GM12878 (cell line): ENCODE results near the gene ACKR4. TPM values are rescaled to one million over a fixed set of nuclear protein-coding genes. Genes with fewer than 3 reads are reported as not detected.

Experiments used
- ATAC-seq: fragments of 200-7000 bp; cut with Tn5 transposase; 3 replicates; pipeline ENCODE4 v1.9.1; 2020; ENCODE audit warnings: mild to moderate bottlenecking, moderate library complexity
- BruUV-seq: library from RNA; stranded (reverse); fragments of 400-500 nt; replicated peaks from 2 replicates; lab custom pipeline; 2021; lab: Mats Ljungman, UMichigan
- CTCF ChIA-PET: fragments of 300-600 bp; sonication (Branson Sonifier 250); formaldehyde crosslinking; extraction: SDS; loops from one replicate; lab custom pipeline; 2021; ENCODE audit warnings: inconsistent platforms; lab: Yijun Ruan, JAX
- POLR2A ChIA-PET: fragments of 350-600 bp; formaldehyde crosslinking; extraction: SDS; loops from one replicate; lab custom pipeline; 2021; ENCODE audit warnings: inconsistent platforms; lab: Charles Lee
- RAD21 ChIA-PET: fragments of 300-600 bp; sonication (Branson Sonifier 250); formaldehyde crosslinking; loops from one replicate; lab custom pipeline; 2023; ENCODE audit warnings: antibody characterized with exemption; ENCODE audit not compliant: unreplicated experiment; lab: Charles Lee
- SMC1A ChIA-PET: fragments of 300-600 bp; sonication (Branson Sonifier 250); formaldehyde crosslinking; loops from one replicate; lab custom pipeline; 2023; ENCODE audit not compliant: unreplicated experiment, uncharacterized antibody; lab: Charles Lee
- DNase-seq: peaks from one replicate; pipeline ENCODE4 v3.0.0-alpha.2; 2011; ENCODE audit warnings: low read depth, low spot score
- FAIRE-seq: peaks from 3 replicates; lab custom pipeline; 2011; peaks lifted over from hg19 to GRCh38; lab: Jason Lieb, UNC
- H2AFZ ChIP-seq: 2 replicates; pipeline ENCODE4 v1.6.0; 2011; ENCODE audit warnings: low read depth, low read length, control low read depth; ENCODE audit not compliant: control insufficient read depth
- H3K27ac ChIP-seq: 2 replicates; pipeline ENCODE4 v1.5.1; 2011; ENCODE audit warnings: control low read depth; ENCODE audit not compliant: control insufficient read depth, insufficient read depth
- H3K27me3 ChIP-seq, 2 experiments: replicated peaks in 1 of 2; 2 replicates each; pipeline versions ENCODE4 v1.6.0 to v1.6.1; 2011; ENCODE audit warnings: low read length in 1 of 2; ENCODE audit not compliant: control insufficient read depth in 2 of 2, insufficient read depth in 2 of 2
- H3K36me3 ChIP-seq, 2 experiments: 2 replicates each; pipeline ENCODE4 v1.5.1; 2011; ENCODE audit warnings: low read length in 1 of 2; ENCODE audit not compliant: control insufficient read depth in 2 of 2, insufficient read depth in 2 of 2
- H3K4me1 ChIP-seq: 2 replicates; pipeline ENCODE4 v1.6.1; 2011; ENCODE audit warnings: mild to moderate bottlenecking, low read length, moderate library complexity, mixed read lengths; ENCODE audit not compliant: control insufficient read depth, insufficient read depth
- H3K4me2 ChIP-seq: 2 replicates; pipeline ENCODE4 v1.6.0; 2011; ENCODE audit warnings: control low read depth; ENCODE audit not compliant: control insufficient read depth, insufficient read depth
- H3K4me3 ChIP-seq: fragments of 200-600 bp; sonication (generic); 2 replicates; pipeline ENCODE4 v1.5.1; 2016
- H3K79me2 ChIP-seq: 2 replicates; pipeline ENCODE4 v1.6.0; 2011; ENCODE audit warnings: low read length; ENCODE audit not compliant: control insufficient read depth, insufficient read depth
- H3K9ac ChIP-seq: 2 replicates; pipeline ENCODE4 v1.8.0; 2011; ENCODE audit warnings: low read length, control low read depth, mixed read lengths; ENCODE audit not compliant: control insufficient read depth, insufficient read depth
- H3K9me3 ChIP-seq: replicated peaks from 3 replicates; pipeline ENCODE4 v1.5.1; 2011; ENCODE audit warnings: mild to moderate bottlenecking, low read length; ENCODE audit not compliant: control insufficient read depth, insufficient read depth
- H4K20me1 ChIP-seq: 2 replicates; pipeline ENCODE4 v1.6.0; 2011; ENCODE audit not compliant: control insufficient read depth, insufficient read depth
- BCLAF1 ChIP-seq: fragments of 450-650 bp; IDR thresholded peaks from 2 replicates; pipeline ENCODE4 v1.6.1; 2017; ENCODE audit warnings: antibody characterized with exemption, mild to moderate bottlenecking, moderate library complexity
- CREM ChIP-seq: IDR thresholded peaks from 2 replicates; pipeline ENCODE4 v1.6.1; 2014; ENCODE audit warnings: antibody characterized with exemption, low read depth
- EP300 ChIP-seq, 2 experiments: fragments of 150-350 bp in 1 of 2; IDR thresholded peaks; 2 replicates each; pipeline ENCODE4 v1.6.1; 2011 to 2012; ENCODE audit warnings: low read depth in 2 of 2, low read length in 2 of 2, borderline replicate concordance in 1 of 2, improper control_type of control experiment in 1 of 2, inconsistent platforms in 1 of 2; ENCODE audit not compliant: control insufficient read depth in 1 of 2
- IKZF1 ChIP-seq: fragments of 450-650 bp; conservative IDR thresholded peaks from 2 replicates; pipeline ENCODE4 v1.6.1; 2017; ENCODE audit warnings: antibody characterized with exemption, mild to moderate bottlenecking
- JUND ChIP-seq: IDR thresholded peaks from 2 replicates; pipeline ENCODE4 v1.6.1; 2012; ENCODE audit warnings: low read depth, mild to moderate bottlenecking, low read length, improper control_type of control experiment, moderate library complexity
- MEF2A ChIP-seq: IDR thresholded peaks from 2 replicates; pipeline ENCODE4 v1.6.1; 2011; ENCODE audit warnings: low read depth, mild to moderate bottlenecking, low read length, moderate library complexity; ENCODE audit not compliant: insufficient read depth
- WGBS: methylation state at CpG from one replicate; pipeline ENCODE4 v1.1.6; 2016; ENCODE audit warnings: low lambda C conversion rate; ENCODE audit not compliant: insufficient replicate concordance, insufficient coverage; ENCODE audit errors: missing lambda C conversion rate; 5-methylcytosine and 5-hydroxymethylcytosine counted together
- in situ Hi-C: fragments of 300-500 bp; cut with MboI; formaldehyde crosslinking; loops from 9 replicates; pipeline ENCODE4 v1.14.3; 2018; ENCODE audit warnings: mixed read lengths
- intact Hi-C: fragments of 100-400 bp; cut with micrococcal nuclease; formaldehyde crosslinking; loops from one replicate; pipeline ENCODE4 v1.14.2; 2022; ENCODE audit not compliant: unreplicated experiment
- polyA plus RNA-seq, 11 experiments: library from polyadenylated mRNA; depleted of rRNA in 4 of 11; unstranded in 6 of 11; stranded (reverse) in 5 of 11; fragments of >200 nt; fragmentation: Nextera tagmentation in 4 of 11; fragmentation: Illumina TruSeq in 1 of 11; extraction: Ambion mirVana in 4 of 11; extraction: Trizol in 1 of 11; gene quantifications; 1 replicate in 1 of 11; 2 replicates in 10 of 11; pipeline versions ENCODE4 v1.2.1 to v1.2.3, GENCODE V29; 2011 to 2016; ENCODE audit warnings: inconsistent platforms in 2 of 11, missing spikeins in 2 of 11, low read depth in 1 of 11
- total RNA-seq, 4 experiments: library from RNA; depleted of rRNA in 3 of 4; stranded (reverse); fragments of >200 nt in 3 of 4; fragmentation: Illumina TruSeq in 1 of 4; extraction: Trizol in 1 of 4; gene quantifications; 2 replicates each; pipeline versions ENCODE4 v1.2.1 to v1.2.3, GENCODE V29; 2013 to 2021
- TF ChIP-seq, protein P1 (sequence below): IDR thresholded peaks from 2 replicates; pipeline ENCODE4 v1.6.1; 2012; ENCODE audit warnings: low read length, inconsistent platforms
- TF ChIP-seq, protein P2 (sequence below): fragments of 450-650 bp; IDR thresholded peaks from 2 replicates; pipeline ENCODE4 v1.6.1; 2017; ENCODE audit warnings: mild to moderate bottlenecking, moderate library complexity
- TF ChIP-seq, protein P3 (sequence below): IDR thresholded peaks from 2 replicates; pipeline ENCODE4 v1.6.1; 2012; ENCODE audit warnings: low read depth, low read length, improper control_type of control experiment
- TF ChIP-seq, protein P4 (sequence below): fragments of 450-650 bp; formaldehyde crosslinking; IDR thresholded peaks from 2 replicates; pipeline ENCODE4 v1.5.0; 2022; ENCODE audit warnings: mild to moderate bottlenecking, missing genetic modification characterization

ACKR4 gene
- total and polyA plus RNA-seq, 10 of the 15 experiments (the other 5 are each of a cell fraction or from before 2014, with no cell fraction given): 0.06 to 0.40 (median 0.12) TPM

DNA sequence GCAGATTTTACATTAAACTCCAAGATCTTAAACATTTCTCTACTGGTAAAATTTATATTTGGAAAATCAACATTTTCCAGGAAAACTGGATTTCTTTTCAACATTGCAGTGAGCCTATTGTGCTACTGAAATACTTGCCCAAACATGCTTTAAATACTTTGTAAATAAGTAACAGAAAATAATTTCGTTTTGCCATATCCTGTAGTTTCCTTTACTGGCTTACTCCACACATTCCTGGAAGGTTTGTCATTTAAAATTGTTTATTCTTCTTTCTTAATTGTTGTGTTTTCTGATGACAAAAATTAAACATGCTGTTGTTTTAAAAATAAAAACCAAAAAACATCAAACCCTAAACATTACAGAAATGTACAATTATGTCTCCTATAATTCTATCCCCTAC is 40.5 kb downstream of the ACKR4 start:
- in situ Hi-C loops (no loop called here), intact Hi-C loops (no loop called here)
- CTCF ChIA-PET: interaction anchor here (0.7 kb wide), 1 partner anchor 89 kb away, joined by 3 read pairs; no protein-coding TSS in a partner anchor
- Histone ChIP-seq H3K4me3 (no peak overlapping the region), H3K27me3 (no peaks in the 10 kb centered on the region), H3K9ac (no peak overlapping the region), H3K9me3 (no peaks in the 10 kb centered on the region), H3K79me2 (no peaks in the 10 kb centered on the region), H2AFZ (no peak overlapping the region), H4K20me1 (no peaks in the 10 kb centered on the region), H3K36me3 (peaks cover 0 to 2% of the 10 kb centered on the region in 2 experiments; a peak in 1 of 4 replicates), H3K4me1 (no peaks in the 10 kb centered on the region), H3K4me2 (no peak overlapping the region), H3K27ac (no peak overlapping the region)
- WGBS: 44% methylated on average over 1 of the region's 1 CpG
- FAIRE-seq (no peak), DNase-seq (no peak), ATAC-seq (no peak)
- POLR2A ChIA-PET: no interaction called here
- no TSS peak for BruUV-seq
- SMC1A ChIA-PET: interaction anchor here (9.1 kb wide), 1 partner anchor 102 kb away, joined by 100 read pairs; no protein-coding TSS in a partner anchor
- RAD21 ChIA-PET: no interaction called here
- TF ChIP-seq, protein P1, sequence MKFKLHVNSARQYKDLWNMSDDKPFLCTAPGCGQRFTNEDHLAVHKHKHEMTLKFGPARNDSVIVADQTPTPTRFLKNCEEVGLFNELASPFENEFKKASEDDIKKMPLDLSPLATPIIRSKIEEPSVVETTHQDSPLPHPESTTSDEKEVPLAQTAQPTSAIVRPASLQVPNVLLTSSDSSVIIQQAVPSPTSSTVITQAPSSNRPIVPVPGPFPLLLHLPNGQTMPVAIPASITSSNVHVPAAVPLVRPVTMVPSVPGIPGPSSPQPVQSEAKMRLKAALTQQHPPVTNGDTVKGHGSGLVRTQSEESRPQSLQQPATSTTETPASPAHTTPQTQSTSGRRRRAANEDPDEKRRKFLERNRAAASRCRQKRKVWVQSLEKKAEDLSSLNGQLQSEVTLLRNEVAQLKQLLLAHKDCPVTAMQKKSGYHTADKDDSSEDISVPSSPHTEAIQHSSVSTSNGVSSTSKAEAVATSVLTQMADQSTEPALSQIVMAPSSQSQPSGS: no peak
- TF ChIP-seq, protein P2, sequence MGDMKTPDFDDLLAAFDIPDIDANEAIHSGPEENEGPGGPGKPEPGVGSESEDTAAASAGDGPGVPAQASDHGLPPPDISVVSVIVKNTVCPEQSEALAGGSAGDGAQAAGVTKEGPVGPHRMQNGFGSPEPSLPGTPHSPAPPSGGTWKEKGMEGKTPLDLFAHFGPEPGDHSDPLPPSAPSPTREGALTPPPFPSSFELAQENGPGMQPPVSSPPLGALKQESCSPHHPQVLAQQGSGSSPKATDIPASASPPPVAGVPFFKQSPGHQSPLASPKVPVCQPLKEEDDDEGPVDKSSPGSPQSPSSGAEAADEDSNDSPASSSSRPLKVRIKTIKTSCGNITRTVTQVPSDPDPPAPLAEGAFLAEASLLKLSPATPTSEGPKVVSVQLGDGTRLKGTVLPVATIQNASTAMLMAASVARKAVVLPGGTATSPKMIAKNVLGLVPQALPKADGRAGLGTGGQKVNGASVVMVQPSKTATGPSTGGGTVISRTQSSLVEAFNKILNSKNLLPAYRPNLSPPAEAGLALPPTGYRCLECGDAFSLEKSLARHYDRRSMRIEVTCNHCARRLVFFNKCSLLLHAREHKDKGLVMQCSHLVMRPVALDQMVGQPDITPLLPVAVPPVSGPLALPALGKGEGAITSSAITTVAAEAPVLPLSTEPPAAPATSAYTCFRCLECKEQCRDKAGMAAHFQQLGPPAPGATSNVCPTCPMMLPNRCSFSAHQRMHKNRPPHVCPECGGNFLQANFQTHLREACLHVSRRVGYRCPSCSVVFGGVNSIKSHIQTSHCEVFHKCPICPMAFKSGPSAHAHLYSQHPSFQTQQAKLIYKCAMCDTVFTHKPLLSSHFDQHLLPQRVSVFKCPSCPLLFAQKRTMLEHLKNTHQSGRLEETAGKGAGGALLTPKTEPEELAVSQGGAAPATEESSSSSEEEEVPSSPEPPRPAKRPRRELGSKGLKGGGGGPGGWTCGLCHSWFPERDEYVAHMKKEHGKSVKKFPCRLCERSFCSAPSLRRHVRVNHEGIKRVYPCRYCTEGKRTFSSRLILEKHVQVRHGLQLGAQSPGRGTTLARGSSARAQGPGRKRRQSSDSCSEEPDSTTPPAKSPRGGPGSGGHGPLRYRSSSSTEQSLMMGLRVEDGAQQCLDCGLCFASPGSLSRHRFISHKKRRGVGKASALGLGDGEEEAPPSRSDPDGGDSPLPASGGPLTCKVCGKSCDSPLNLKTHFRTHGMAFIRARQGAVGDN: no peak
- no peak for TF ChIP-seq BCLAF1
- no peak for TF ChIP-seq EP300 (IDR thresholded peaks at IDR 0.05; ENCODE audit: borderline replicate concordance in 1 of 2, control insufficient read depth in 1 of 2, low read depth in 2 of 2, low read length in 2 of 2)
- no peak for TF ChIP-seq MEF2A
- TF ChIP-seq, protein P3, sequence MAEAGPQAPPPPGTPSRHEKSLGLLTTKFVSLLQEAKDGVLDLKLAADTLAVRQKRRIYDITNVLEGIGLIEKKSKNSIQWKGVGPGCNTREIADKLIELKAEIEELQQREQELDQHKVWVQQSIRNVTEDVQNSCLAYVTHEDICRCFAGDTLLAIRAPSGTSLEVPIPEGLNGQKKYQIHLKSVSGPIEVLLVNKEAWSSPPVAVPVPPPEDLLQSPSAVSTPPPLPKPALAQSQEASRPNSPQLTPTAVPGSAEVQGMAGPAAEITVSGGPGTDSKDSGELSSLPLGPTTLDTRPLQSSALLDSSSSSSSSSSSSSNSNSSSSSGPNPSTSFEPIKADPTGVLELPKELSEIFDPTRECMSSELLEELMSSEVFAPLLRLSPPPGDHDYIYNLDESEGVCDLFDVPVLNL: no peak
- no peak for TF ChIP-seq CREM
- TF ChIP-seq IKZF1: no peak
- TF ChIP-seq JUND: no peak
- TF ChIP-seq, protein P4, sequence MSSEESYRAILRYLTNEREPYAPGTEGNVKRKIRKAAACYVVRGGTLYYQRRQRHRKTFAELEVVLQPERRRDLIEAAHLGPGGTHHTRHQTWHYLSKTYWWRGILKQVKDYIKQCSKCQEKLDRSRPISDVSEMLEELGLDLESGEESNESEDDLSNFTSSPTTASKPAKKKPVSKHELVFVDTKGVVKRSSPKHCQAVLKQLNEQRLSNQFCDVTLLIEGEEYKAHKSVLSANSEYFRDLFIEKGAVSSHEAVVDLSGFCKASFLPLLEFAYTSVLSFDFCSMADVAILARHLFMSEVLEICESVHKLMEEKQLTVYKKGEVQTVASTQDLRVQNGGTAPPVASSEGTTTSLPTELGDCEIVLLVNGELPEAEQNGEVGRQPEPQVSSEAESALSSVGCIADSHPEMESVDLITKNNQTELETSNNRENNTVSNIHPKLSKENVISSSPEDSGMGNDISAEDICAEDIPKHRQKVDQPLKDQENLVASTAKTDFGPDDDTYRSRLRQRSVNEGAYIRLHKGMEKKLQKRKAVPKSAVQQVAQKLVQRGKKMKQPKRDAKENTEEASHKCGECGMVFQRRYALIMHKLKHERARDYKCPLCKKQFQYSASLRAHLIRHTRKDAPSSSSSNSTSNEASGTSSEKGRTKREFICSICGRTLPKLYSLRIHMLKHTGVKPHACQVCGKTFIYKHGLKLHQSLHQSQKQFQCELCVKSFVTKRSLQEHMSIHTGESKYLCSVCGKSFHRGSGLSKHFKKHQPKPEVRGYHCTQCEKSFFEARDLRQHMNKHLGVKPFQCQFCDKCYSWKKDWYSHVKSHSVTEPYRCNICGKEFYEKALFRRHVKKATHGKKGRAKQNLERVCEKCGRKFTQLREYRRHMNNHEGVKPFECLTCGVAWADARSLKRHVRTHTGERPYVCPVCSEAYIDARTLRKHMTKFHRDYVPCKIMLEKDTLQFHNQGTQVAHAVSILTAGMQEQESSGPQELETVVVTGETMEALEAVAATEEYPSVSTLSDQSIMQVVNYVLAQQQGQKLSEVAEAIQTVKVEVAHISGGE: no peak
